GM21447 (cell line): ENCODE results near the gene CTXND2.
"Not testable (repeated sequence)": the region's sequence is repeated elsewhere in the genome, so short reads cannot be mapped to it uniquely, and the experiment has no call there.

Experiments used
- ATAC-seq: cut with Tn5 transposase; IDR thresholded peaks from one replicate; pipeline ENCODE4 v1.9.1; 2021; ENCODE audit not compliant: unreplicated experiment

The CTXND2 gene

GRCh38 chr1:150890033-150890416, 3.1 kb downstream of the CTXND2 start:
- ATAC-seq: peak; percentile 76

- no peak for ATAC-seq
These were observed 6.5 kb downstream of the CTXND2 start for GRCh38 chr1:150893336-150893913.

GRCh38 chr1:150895618-150896017, 8.7 kb downstream of the CTXND2 start:
- no peak for ATAC-seq

GRCh38 chr1:150899795-150900194, 12.9 kb downstream of the CTXND2 start:
- not testable (repeated sequence) for ATAC-seq

- no peak for ATAC-seq
These were observed 15.4 kb downstream of the CTXND2 start for GRCh38 chr1:150902346-150902745.

GRCh38 chr1:150902751-150903150, 15.8 kb downstream of the CTXND2 start:
- ATAC-seq: no peak

- ATAC-seq: no peak
These were observed 18.4 kb downstream of the CTXND2 start for GRCh38 chr1:150905301-150905700.

GRCh38 chr1:150906329-150906728, 19.4 kb downstream of the CTXND2 start:
- no peak for ATAC-seq

- ATAC-seq: no peak
These were observed 19.9 kb downstream of the CTXND2 start for GRCh38 chr1:150906813-150907212.

GRCh38 chr1:150909585-150910180, 22.7 kb downstream of the CTXND2 start:
- no peak for ATAC-seq

- no peak for ATAC-seq
These were observed 25.7 kb downstream of the CTXND2 start for GRCh38 chr1:150912623-150913022.

GRCh38 chr1:150917387-150917786, 30.5 kb downstream of the CTXND2 start:
- ATAC-seq: no peak

GRCh38 chr1:150922519-150922975, 35.6 kb downstream of the CTXND2 start:
- ATAC-seq: peak; percentile 39

- ATAC-seq: no peak
These were observed 38.1 kb downstream of the CTXND2 start for GRCh38 chr1:150925080-150925479.

- peak; percentile 86 for ATAC-seq
These were observed 39.3 kb downstream of the CTXND2 start, which contains the start of gene SETDB1 for GRCh38 chr1:150926097-150926741. TSS of gene SETDB1 (plus strand) at chr1:150926363. CDS start at chr1:150927715, 1,352 bp downstream.

GRCh38 chr1:150927624-150928023, 40.7 kb downstream of the CTXND2 start:
- no peak for ATAC-seq

GRCh38 chr1:150928286-150928685, 41.4 kb downstream of the CTXND2 start:
- no peak for ATAC-seq

GRCh38 chr1:150928775-150929174, 41.8 kb downstream of the CTXND2 start:
- ATAC-seq: not testable (repeated sequence)

GRCh38 chr1:150931773-150932172, 44.8 kb downstream of the CTXND2 start:
- ATAC-seq: no peak

GRCh38 chr1:150944856-150945255, 57.9 kb downstream of the CTXND2 start:
- no peak for ATAC-seq

GRCh38 chr1:150954708-150955107, 67.8 kb downstream of the CTXND2 start:
- ATAC-seq: no peak

- ATAC-seq: no peak
These were observed 68.3 kb downstream of the CTXND2 start for GRCh38 chr1:150955280-150955679.
